DND-41 (cell line): ENCODE results near the gene TAF4.

Experiments used
- ATAC-seq: fragments of 200-7000 bp; cut with Tn5 transposase; 3 replicates; pipeline ENCODE4 v1.9.1; 2021; ENCODE audit warnings: low read depth; ENCODE audit not compliant: insufficient read depth
- DNase-seq: peaks from one replicate; pipeline ENCODE4 v3.0.0-alpha.2; 2020
- H2AFZ ChIP-seq: 2 replicates; pipeline ENCODE4 v1.6.0; 2012; ENCODE audit warnings: low read depth, low read length
- H3K27ac ChIP-seq: 2 replicates; pipeline ENCODE4 v1.5.1; 2012; ENCODE audit warnings: low read length, inconsistent platforms
- H3K27me3 ChIP-seq: fragments of 200-600 bp; sonication (generic); 2 replicates; pipeline ENCODE4 v1.6.0; 2012; ENCODE audit warnings: low read length, mild to moderate bottlenecking, inconsistent platforms; ENCODE audit not compliant: insufficient read depth, poor library complexity
- H3K36me3 ChIP-seq: 2 replicates; pipeline ENCODE4 v1.5.1; 2012; ENCODE audit warnings: low read length, inconsistent platforms; ENCODE audit not compliant: insufficient read depth
- H3K4me1 ChIP-seq: 2 replicates; pipeline ENCODE4 v1.5.1; 2012; ENCODE audit warnings: mild to moderate bottlenecking, low read length; ENCODE audit not compliant: insufficient read depth
- H3K4me2 ChIP-seq: 2 replicates; pipeline ENCODE4 v1.6.0; 2012; ENCODE audit warnings: mild to moderate bottlenecking, moderate library complexity, low read length, inconsistent platforms; ENCODE audit not compliant: insufficient read depth
- H3K4me3 ChIP-seq, 2 experiments: fragments of 200-600 bp in 1 of 2; shearing (Covaris generic) in 1 of 2; 2 replicates each; pipeline ENCODE4 v1.5.1; 2012 to 2016; ENCODE audit warnings: inconsistent platforms in 2 of 2, low read length in 2 of 2, mild to moderate bottlenecking in 2 of 2, low read depth in 1 of 2, moderate library complexity in 1 of 2
- H3K79me2 ChIP-seq: 2 replicates; pipeline ENCODE4 v1.6.0; 2012; ENCODE audit warnings: low read length, inconsistent platforms; ENCODE audit not compliant: insufficient read depth
- H3K9ac ChIP-seq: 2 replicates; pipeline ENCODE4 v1.6.0; 2012; ENCODE audit warnings: low read depth, mild to moderate bottlenecking, inconsistent platforms, low read length, moderate library complexity
- H3K9me3 ChIP-seq: 2 replicates; pipeline ENCODE4 v1.5.1; 2012; ENCODE audit warnings: low read length, moderate library complexity, mild to moderate bottlenecking, inconsistent platforms; ENCODE audit not compliant: insufficient read depth, severe bottlenecking
- H4K20me1 ChIP-seq: 2 replicates; pipeline ENCODE4 v1.6.0; 2012; ENCODE audit warnings: low read length; ENCODE audit not compliant: insufficient read depth
- CTCF ChIP-seq: IDR thresholded peaks from 2 replicates; pipeline ENCODE4 v1.5.1; 2012; ENCODE audit warnings: borderline replicate concordance, low read length, moderate library complexity, mild to moderate bottlenecking; ENCODE audit not compliant: poor library complexity, severe bottlenecking; ENCODE audit errors: extremely low read depth
- EZH2 ChIP-seq: IDR thresholded peaks from 3 replicates; pipeline ENCODE4 v1.6.1; 2012; ENCODE audit warnings: borderline replicate concordance, low read depth, mild to moderate bottlenecking, moderate library complexity, low read length, inconsistent platforms; ENCODE audit not compliant: severe bottlenecking

TAF4 gene

GRCh38 chr20:62059920-62060630 is 5.6 kb downstream of the TAF4 start:
- no peak overlapping the region for H3K4me3 ChIP-seq
- no peaks in the 10 kb centered on the region for H3K27me3 ChIP-seq
- ATAC-seq (no peak), DNase-seq (no peak)
- no peak overlapping the region for H3K9ac ChIP-seq
- H3K4me2 ChIP-seq, result peak overlapping the region; percentile 25; the same call in 1 of the 2 replicates
- H3K9me3 ChIP-seq, result no peaks in the 10 kb centered on the region
- TF ChIP-seq EZH2 (no peak), CTCF (no peak)
- H3K79me2 ChIP-seq, result peaks cover 85% of the 10 kb centered on the region
- H4K20me1 ChIP-seq, result peaks cover 80% of the 10 kb centered on the region
- H2AFZ ChIP-seq, result no peak overlapping the region
- no peak overlapping the region for H3K27ac ChIP-seq
- peaks cover 32% of the 10 kb centered on the region for H3K4me1 ChIP-seq
- H3K36me3 ChIP-seq, result peaks cover 48% of the 10 kb centered on the region

DNA sequence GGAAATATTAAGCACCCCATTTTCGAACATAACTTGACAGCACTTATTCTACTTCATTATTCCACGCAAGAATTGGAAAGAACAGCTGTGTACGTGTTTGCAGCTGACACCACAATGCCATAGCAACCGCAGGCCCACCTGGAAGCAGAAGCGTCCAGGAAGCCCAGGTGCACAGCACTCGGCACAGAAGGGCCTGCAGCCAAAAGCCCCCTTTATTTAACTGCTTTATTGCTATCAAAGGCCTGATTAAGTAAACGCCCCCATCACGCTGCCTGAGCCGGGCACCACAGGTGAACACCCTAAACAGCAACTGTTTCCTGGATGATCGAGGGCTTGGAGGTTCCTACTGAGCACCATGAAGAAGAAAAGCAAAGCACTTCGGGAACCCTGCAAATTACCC is 6.3 kb downstream of the TAF4 start:
- no peak for TF ChIP-seq CTCF
- TF ChIP-seq EZH2, result no peak
- Histone ChIP-seq H3K79me2 (peaks cover 88% of the 10 kb centered on the region), H3K27me3 (no peaks in the 10 kb centered on the region), H2AFZ (no peak overlapping the region), H4K20me1 (peaks cover 86% of the 10 kb centered on the region), H3K27ac (no peak overlapping the region), H3K9ac (no peak overlapping the region), H3K9me3 (no peaks in the 10 kb centered on the region), H3K4me3 (no peak overlapping the region), H3K4me1 (peaks cover 31% of the 10 kb centered on the region), H3K4me2 (peak overlapping the region; percentile 18; the same call in 1 of the 2 replicates), H3K36me3 (peaks cover 52% of the 10 kb centered on the region)
- DNase-seq (no peak), ATAC-seq (no peak)

DNA sequence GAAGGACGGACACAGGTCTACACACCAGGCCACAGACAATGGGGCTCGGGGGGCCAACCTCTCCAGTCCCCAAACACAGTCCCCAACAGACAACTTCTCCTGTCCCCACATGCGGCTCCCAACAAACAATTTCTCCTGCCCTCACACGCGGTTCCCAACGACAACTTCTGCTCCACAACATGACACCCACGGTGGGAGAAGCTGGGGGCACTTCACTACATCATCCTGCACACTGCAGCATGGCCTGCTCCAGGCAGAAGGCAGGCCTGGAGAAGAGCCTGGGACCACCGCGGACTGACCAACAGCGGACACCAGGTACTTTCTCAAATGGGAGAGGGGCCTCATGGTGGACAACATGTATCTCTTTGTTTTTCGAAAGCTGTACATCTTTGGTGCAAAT is 6.7 kb downstream of the TAF4 start:
- Histone ChIP-seq H3K27ac (no peak overlapping the region), H3K4me2 (peak overlapping the region; percentile 31; the same call in 1 of the 2 replicates), H3K4me3 (no peak overlapping the region), H4K20me1 (peaks cover 86% of the 10 kb centered on the region), H3K79me2 (peaks cover 88% of the 10 kb centered on the region), H3K4me1 (peaks cover 26% of the 10 kb centered on the region), H3K27me3 (no peaks in the 10 kb centered on the region), H3K9ac (no peak overlapping the region), H3K9me3 (no peaks in the 10 kb centered on the region), H3K36me3 (peaks cover 52% of the 10 kb centered on the region), H2AFZ (no peak overlapping the region)
- no peak for DNase-seq
- TF ChIP-seq CTCF (no peak), EZH2 (no peak)
- no peak for ATAC-seq

DNA sequence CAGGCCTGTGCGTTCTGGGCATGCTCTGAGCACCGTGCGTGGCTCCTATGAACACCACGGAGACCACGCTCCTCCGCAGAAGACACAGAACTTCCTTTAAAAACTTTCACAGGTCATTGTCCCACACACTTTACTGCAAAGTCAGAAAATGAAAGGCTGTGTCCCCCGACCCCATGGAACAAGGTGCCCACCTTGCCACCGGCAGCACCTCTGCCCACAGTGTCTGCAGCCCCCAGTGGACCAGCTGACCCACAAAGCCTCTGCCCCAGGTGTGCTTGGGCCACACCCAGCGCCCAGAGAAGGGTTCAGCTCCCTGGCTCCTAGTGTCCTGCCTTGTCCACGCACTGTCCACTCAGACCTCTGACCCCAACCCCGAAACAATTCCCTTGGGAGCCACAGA is 8.7 kb downstream of the TAF4 start:
- Histone ChIP-seq H3K4me1 (peaks cover 10% of the 10 kb centered on the region; the same call in 1 of the 2 replicates), H4K20me1 (peaks cover 87% of the 10 kb centered on the region), H2AFZ (no peak overlapping the region), H3K4me3 (no peak overlapping the region), H3K27ac (no peak overlapping the region), H3K36me3 (peaks cover 37% of the 10 kb centered on the region), H3K9ac (no peak overlapping the region), H3K4me2 (no peak overlapping the region), H3K9me3 (no peaks in the 10 kb centered on the region), H3K27me3 (no peaks in the 10 kb centered on the region), H3K79me2 (peaks cover 88% of the 10 kb centered on the region)
- peak; percentile 35; the same call in 1 of the 3 replicates for ATAC-seq
- no peak for DNase-seq
- TF ChIP-seq EZH2, result no peak
